HG03095 (cell line): ENCODE data around the gene IGF1R.

Experiments
- ATAC-seq: cut with Tn5 transposase; IDR thresholded peaks from one replicate; pipeline ENCODE4 v1.9.1; 2021; ENCODE audit warnings: moderate library complexity; ENCODE audit not compliant: unreplicated experiment

Gene IGF1R

GRCh38 chr15:98901434-98902072 is 253.2 kb downstream of the IGF1R start:
- ATAC-seq: no peak

GRCh38 chr15:98902931-98903330 is 254.6 kb downstream of the IGF1R start:
- no peak for ATAC-seq

GRCh38 chr15:98903377-98904018 is 255.2 kb downstream of the IGF1R start:
- no peak for ATAC-seq

GRCh38 chr15:98904544-98904943 is 256.2 kb downstream of the IGF1R start:
- no peak for ATAC-seq

GRCh38 chr15:98905963-98906711 is 257.8 kb downstream of the IGF1R start:
- no peak for ATAC-seq

GRCh38 chr15:98906712-98907083 is 258.4 kb downstream of the IGF1R start:
- no peak for ATAC-seq

- ATAC-seq: no peak
Observed at GRCh38 chr15:98907927-98908471, 259.7 kb downstream of the IGF1R start.

- no peak for ATAC-seq
Observed at GRCh38 chr15:98909968-98910885, 261.9 kb downstream of the IGF1R start.

- ATAC-seq: no peak
Observed at GRCh38 chr15:98914626-98915025, 266.3 kb downstream of the IGF1R start.

- ATAC-seq: no peak
Observed at GRCh38 chr15:98916826-98917225, 268.5 kb downstream of the IGF1R start.

- no peak for ATAC-seq
Observed at GRCh38 chr15:98917417-98917816, 269.1 kb downstream of the IGF1R start.

- no peak for ATAC-seq
Observed at GRCh38 chr15:98920091-98920880, 271.9 kb downstream of the IGF1R start.

GRCh38 chr15:98923171-98923570 is 274.8 kb downstream of the IGF1R start:
- no peak for ATAC-seq

GRCh38 chr15:98923579-98923978 is 275.2 kb downstream of the IGF1R start:
- no peak for ATAC-seq

- no peak for ATAC-seq
Observed at GRCh38 chr15:98924401-98925049, 276.2 kb downstream of the IGF1R start.

GRCh38 chr15:98926236-98926635 is 277.9 kb downstream of the IGF1R start:
- ATAC-seq: no peak

GRCh38 chr15:98927022-98927421 is 278.7 kb downstream of the IGF1R start:
- no peak for ATAC-seq

- ATAC-seq: no peak
Observed at GRCh38 chr15:98927996-98928395, 279.7 kb downstream of the IGF1R start.

GRCh38 chr15:98930576-98930975 is 282.2 kb downstream of the IGF1R start:
- ATAC-seq: no peak

- ATAC-seq: no peak
Observed at GRCh38 chr15:98931004-98931403, 282.7 kb downstream of the IGF1R start.
